HG02798 (cell line): Measurements from ENCODE around the gene HOXD3.

Experiments used
- ATAC-seq: cut with Tn5 transposase; IDR thresholded peaks from one replicate; pipeline ENCODE4 v1.9.1; 2021; ENCODE audit warnings: mild to moderate bottlenecking; ENCODE audit not compliant: unreplicated experiment, poor library complexity

Gene HOXD3

GRCh38 chr2:176132205-176133171 lies 24.6 kb upstream of the HOXD3 start:
- no peak for ATAC-seq

GRCh38 chr2:176133389-176133788 lies 23.7 kb upstream of the HOXD3 start:
- ATAC-seq: no peak

- no peak for ATAC-seq
Observed at GRCh38 chr2:176134035-176134434, 23.1 kb upstream of the HOXD3 start.

GRCh38 chr2:176135035-176135440 lies 22.1 kb upstream of the HOXD3 start:
- ATAC-seq: no peak

GRCh38 chr2:176136374-176137251 lies 20.5 kb upstream of the HOXD3 start:
- no peak for ATAC-seq

- ATAC-seq: no peak
Observed at GRCh38 chr2:176137252-176137580, 19.9 kb upstream of the HOXD3 start.

GRCh38 chr2:176137906-176138305 lies 19.2 kb upstream of the HOXD3 start:
- no peak for ATAC-seq

- no peak for ATAC-seq
Observed at GRCh38 chr2:176138526-176138922, 18.6 kb upstream of the HOXD3 start.

- ATAC-seq: no peak
Observed at GRCh38 chr2:176138923-176139660, 18.0 kb upstream of the HOXD3 start.

- no peak for ATAC-seq
Observed at GRCh38 chr2:176139661-176140512, 17.2 kb upstream of the HOXD3 start.

- peak; percentile 92 for ATAC-seq
Observed at GRCh38 chr2:176140513-176141317, 16.4 kb upstream of the HOXD3 start.

- ATAC-seq: no peak
Observed at GRCh38 chr2:176142281-176142680, 14.8 kb upstream of the HOXD3 start.

- ATAC-seq: no peak
Observed at GRCh38 chr2:176145085-176145969, 11.8 kb upstream of the HOXD3 start.

- no peak for ATAC-seq
Observed at GRCh38 chr2:176146101-176146500, 11.0 kb upstream of the HOXD3 start.

- no peak for ATAC-seq
Observed at GRCh38 chr2:176146645-176147044, 10.5 kb upstream of the HOXD3 start.

- no peak for ATAC-seq
Observed at GRCh38 chr2:176147210-176147799, 9.8 kb upstream of the HOXD3 start.

- no peak for ATAC-seq
Observed at GRCh38 chr2:176147800-176148496, 9.2 kb upstream of the HOXD3 start.
